HG03045 (cell line): ENCODE results near the gene FGF14.

Experiments used
- ATAC-seq: cut with Tn5 transposase; IDR thresholded peaks from one replicate; pipeline ENCODE4 v1.9.1; 2021; ENCODE audit warnings: mild to moderate bottlenecking, moderate library complexity; ENCODE audit not compliant: unreplicated experiment

FGF14 gene

GRCh38 chr13:102401766-102402165 is at the start of gene FGF14:
TSS of gene FGF14 (minus strand) at chr13:102402048.
- no peak for ATAC-seq

GRCh38 chr13:102443249-102443648 is 41.4 kb upstream of the FGF14 start:
- ATAC-seq: no peak

GRCh38 chr13:102441085-102441484 is 39.2 kb upstream of the FGF14 start:
- peak; percentile 12 for ATAC-seq

- ATAC-seq: peak; percentile 51
Observed at GRCh38 chr13:102440259-102440936, 38.5 kb upstream of the FGF14 start.

- ATAC-seq: no peak
Observed at GRCh38 chr13:102422690-102423089, 20.8 kb upstream of the FGF14 start.

GRCh38 chr13:102405499-102406100 is 3.8 kb upstream of the FGF14 start:
- no peak for ATAC-seq

- ATAC-seq: no peak
Observed at GRCh38 chr13:102402290-102402689, 442 bp upstream of the FGF14 start.

- ATAC-seq: no peak
Observed at GRCh38 chr13:102401265-102401664, 583 bp downstream of the FGF14 start.

GRCh38 chr13:102400675-102401145 is 1.1 kb downstream of the FGF14 start:
- ATAC-seq: no peak

GRCh38 chr13:102399791-102400674 is 1.8 kb downstream of the FGF14 start:
- peak; percentile 48 for ATAC-seq

GRCh38 chr13:102395939-102396338 is 5.9 kb downstream of the FGF14 start:
- no peak for ATAC-seq

GRCh38 chr13:102395174-102395573 is 6.7 kb downstream of the FGF14 start:
- ATAC-seq: no peak

GRCh38 chr13:102394158-102395053 is 7.4 kb downstream of the FGF14 start:
- ATAC-seq: peak; percentile 98

- no peak for ATAC-seq
Observed at GRCh38 chr13:102392481-102393209, 9.2 kb downstream of the FGF14 start.

GRCh38 chr13:102386461-102386860 is 15.4 kb downstream of the FGF14 start:
- ATAC-seq: no peak

- no peak for ATAC-seq
Observed at GRCh38 chr13:102380012-102380411, 21.8 kb downstream of the FGF14 start.

GRCh38 chr13:102376318-102376717 is 25.5 kb downstream of the FGF14 start:
- no peak for ATAC-seq

- no peak for ATAC-seq
Observed at GRCh38 chr13:102374726-102375125, 27.1 kb downstream of the FGF14 start.

GRCh38 chr13:102374233-102374632 is 27.6 kb downstream of the FGF14 start:
- no peak for ATAC-seq

GRCh38 chr13:102373221-102373620 is 28.6 kb downstream of the FGF14 start:
- no peak for ATAC-seq
